HG02642 (cell line): ENCODE measurements around the gene CSK.
"Not testable (repeated sequence)": the region's sequence is repeated elsewhere in the genome, so short reads cannot be mapped to it uniquely, and the experiment has no call there.

ENCODE experiments used
- ATAC-seq: cut with Tn5 transposase; IDR thresholded peaks from one replicate; pipeline ENCODE4 v1.9.1; 2021; ENCODE audit warnings: mild to moderate bottlenecking; ENCODE audit not compliant: unreplicated experiment, poor library complexity

The CSK gene

GRCh38 chr15:74781431-74782258, at the start of gene CSK:
CSK (plus strand) TSS chr15:74782080; CDS start chr15:74798298, 16,218 bp downstream.
- ATAC-seq, result peak; percentile 50

GRCh38 chr15:74732846-74733245, 49.0 kb upstream of the CSK start:
- no peak for ATAC-seq

GRCh38 chr15:74733269-74733668, 48.6 kb upstream of the CSK start:
- ATAC-seq, result no peak

DNA sequence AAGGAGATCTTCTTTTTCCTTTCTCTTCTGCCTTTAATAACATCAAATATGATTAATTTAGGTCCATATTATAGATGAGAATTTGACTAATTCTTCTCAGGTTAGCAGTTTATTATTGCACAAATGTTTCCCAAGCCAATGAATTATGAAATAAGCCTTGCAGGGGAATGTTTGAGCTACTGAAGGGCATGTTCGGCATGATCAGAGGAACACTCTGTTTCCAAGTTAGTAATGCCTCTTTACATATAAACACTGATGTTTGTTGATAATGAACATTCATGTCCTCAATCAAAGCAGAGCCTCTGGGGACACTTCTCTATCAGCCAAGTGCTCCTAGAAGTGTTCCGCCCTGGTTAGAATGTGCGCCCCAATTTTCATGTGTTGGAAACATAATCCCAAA, 46.6 kb upstream of the CSK start:
- no peak for ATAC-seq

DNA sequence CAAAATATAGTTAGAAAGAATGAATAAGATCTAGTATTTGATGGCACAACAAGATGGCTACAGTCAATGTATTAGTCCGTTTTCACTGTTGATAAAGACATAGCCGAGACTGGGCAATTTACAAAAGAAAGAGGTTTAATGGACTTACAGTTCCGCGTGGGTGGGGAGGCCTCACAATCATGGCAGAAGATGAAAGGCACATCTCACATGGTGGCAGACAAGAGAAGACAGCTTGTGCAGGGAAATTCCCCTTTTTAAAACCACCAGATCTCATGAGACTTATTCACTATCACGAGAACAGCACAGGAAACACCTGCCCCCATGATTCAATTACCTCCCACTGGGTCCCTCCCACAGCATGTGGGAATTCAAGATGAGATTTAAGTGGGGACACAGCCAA, 43.6 kb upstream of the CSK start:
- not testable (repeated sequence) for ATAC-seq

DNA sequence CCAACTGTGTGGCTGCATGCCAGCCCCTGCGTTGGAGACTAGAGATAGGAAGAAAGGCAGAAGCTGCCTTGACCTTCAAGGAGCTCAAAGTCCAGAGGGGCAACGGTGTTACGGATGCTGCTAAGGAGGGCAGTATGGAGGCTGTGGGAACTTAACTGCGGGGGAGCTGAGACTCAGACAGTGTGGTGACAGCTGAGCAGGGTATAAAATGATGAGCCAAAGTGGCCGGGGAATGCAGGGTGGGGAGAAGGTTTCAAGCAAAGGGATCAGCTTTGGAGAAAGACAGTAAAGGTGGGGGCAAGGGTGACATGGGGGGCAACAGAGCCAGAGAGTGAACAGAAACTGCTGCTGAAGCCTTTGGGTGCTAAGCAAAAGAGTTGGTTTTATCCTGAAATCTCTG, 39.5 kb upstream of the CSK start:
- no peak for ATAC-seq

GRCh38 chr15:74746389-74746788, 35.5 kb upstream of the CSK start:
- no peak for ATAC-seq

- no peak for ATAC-seq
Observed at GRCh38 chr15:74748322-74748946, 33.4 kb upstream of the CSK start, which contains the start of gene CYP1A2. CYP1A2 (plus strand) TSS chr15:74748845; CDS start chr15:74749739, 894 bp downstream.

DNA sequence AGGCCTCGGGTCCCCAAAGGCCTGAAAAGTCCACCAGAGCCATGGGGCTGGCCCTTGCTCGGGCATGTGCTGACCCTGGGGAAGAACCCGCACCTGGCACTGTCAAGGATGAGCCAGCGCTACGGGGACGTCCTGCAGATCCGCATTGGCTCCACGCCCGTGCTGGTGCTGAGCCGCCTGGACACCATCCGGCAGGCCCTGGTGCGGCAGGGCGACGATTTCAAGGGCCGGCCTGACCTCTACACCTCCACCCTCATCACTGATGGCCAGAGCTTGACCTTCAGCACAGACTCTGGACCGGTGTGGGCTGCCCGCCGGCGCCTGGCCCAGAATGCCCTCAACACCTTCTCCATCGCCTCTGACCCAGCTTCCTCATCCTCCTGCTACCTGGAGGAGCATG, 32.0 kb upstream of the CSK start:
- no peak for ATAC-seq

DNA sequence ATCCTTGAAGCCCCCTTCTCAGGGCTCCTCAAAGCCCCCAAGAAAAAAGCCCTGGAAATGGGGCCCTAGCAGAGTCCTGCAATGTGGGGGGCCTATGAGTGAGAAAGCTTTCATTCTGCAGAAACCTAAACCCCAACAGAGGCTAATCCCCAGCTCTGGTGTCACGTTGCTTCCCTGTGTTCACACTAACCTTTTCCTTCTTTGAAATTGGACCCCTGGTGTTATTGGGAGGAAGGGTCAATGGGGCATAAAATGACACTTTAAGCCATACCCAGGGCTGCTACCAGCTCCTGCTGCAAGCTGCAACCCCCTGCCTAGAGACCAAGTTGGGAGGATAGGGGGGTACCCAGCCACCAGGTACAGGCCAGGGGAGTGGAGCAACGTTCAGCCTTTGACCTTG, 31.1 kb upstream of the CSK start:
- ATAC-seq, result no peak

- ATAC-seq, result no peak
Observed at GRCh38 chr15:74752011-74752410, 29.9 kb upstream of the CSK start.

DNA sequence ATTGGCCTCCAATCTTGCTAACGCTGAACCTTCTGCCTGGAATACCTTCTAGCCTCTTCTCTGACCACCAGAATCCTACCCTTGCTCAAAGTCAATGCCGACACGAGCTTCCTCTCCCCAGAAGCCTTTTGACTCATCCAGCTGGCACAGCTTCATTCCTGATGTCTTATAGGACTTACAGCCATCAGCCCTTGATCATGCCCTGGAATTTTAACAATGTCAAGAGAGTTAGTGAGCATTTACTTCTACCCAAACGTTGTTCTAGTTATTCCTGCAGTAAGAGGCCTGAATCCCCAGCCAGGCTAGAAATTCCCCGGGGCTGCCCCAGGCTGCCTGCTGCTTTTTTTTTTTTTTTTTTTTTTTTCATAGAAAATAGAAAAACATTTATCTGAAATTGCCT, 29.3 kb upstream of the CSK start:
- no peak for ATAC-seq

GRCh38 chr15:74754593-74755215, 27.2 kb upstream of the CSK start:
- no peak for ATAC-seq

- no peak for ATAC-seq
Observed at GRCh38 chr15:74758736-74759135, 23.1 kb upstream of the CSK start.

DNA sequence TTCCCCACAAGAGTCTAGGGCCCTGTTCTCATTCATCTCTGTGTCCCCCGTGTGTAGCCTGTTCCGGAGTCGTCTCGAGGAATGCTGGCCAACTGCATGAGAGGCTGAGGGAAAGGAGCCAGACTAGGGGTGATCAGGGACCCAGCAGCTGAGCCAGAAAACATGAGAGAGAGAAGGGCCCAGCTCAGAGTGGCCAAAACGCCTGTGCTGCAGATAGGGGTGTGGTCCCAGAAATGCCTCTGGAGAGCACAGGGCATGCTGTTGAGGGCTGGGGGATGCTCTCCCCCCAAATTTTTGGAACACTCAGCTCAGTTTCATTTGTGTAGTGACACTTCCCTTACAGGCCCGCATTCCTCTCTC, 19.1 kb upstream of the CSK start:
- no peak for ATAC-seq

DNA sequence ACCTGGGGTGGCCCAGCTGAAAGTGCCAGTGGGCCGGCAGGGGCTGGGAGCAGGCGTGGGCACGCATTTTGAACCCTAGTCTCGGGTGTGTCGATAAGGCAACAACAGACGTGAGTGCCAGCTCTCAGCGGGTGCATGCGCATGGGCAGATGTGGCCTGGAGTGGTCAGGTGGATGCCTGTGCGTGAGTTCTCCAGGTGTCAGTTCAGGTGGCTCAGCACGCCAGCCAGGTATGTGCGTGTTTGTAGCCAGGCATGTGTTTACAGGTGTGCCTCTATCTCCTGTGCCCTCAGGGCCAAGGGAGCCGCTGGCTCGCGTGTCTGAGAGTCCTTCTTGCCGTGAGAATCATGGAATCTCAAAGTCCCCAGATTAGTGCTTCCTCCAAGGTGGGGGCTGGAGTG, 18.5 kb upstream of the CSK start:
- no peak for ATAC-seq

DNA sequence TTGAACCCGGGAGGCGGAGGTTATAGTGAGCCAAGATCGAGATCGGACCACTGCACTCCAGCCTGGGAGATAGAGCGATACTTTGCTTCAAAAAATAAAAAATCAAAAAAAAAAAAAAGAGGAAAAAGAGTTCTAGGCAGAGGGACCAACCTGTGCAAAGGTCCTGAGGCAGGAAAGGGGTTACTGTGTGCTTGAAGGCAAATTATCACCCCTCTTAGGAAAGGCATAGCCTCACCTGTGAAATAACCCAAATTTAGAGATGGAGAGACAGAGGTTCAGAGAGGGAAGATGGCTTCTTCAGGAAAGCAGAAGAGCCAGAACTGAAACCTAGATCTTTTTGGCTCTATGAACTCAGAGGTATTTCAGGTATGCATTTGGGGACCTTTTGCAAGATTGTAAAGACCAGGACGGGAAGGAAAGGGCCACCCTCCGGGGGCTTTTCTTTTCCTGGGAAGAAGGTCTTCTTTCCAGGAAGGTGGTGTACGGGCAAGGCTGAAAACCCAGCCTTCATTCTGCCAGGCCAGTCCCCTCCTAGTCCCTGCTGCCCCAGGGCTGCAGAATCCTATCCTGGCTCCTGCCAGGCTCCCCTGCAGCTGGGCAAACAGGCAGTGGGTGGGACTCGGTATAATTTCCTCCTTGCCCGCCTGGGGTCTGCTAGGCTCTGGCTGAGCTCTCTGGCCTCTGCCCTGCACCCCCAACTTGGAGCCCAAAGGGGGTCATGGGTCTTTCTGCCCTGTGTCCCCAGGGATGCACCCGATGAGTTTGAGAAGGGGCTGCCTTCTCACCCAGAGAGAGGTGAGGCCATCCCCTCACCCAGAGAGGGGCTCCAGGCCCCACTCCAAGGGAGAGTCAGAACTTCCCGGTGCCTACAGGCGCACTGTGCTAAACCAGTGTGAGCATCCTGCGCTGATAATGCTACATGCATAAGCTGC, 14.4 kb upstream of the CSK start:
- no peak for ATAC-seq

- ATAC-seq, result no peak
Observed at GRCh38 chr15:74768099-74768770, 13.6 kb upstream of the CSK start.

GRCh38 chr15:74768771-74769342, 13.0 kb upstream of the CSK start:
- no peak for ATAC-seq
